NCI-H748 (cell line): ENCODE measurements around the gene GPR153.
A peak's percentile ranks its signal among the peaks of the same experiment; 100 is the strongest.
"Not testable (repeated sequence)": the region's sequence is repeated elsewhere in the genome, so short reads cannot be mapped to it uniquely, and the experiment has no call there.

Source experiments
- DNase-seq: peaks from one replicate; lab custom pipeline; 2025; ENCODE audit not compliant: unreplicated experiment; lab: John Stamatoyannopoulos, UW

The GPR153 gene

GRCh38 chr1:6260961-6261614 lies at the start of gene GPR153:
Gene GPR153, minus strand, starts transcription at chr1:6261098. Its CDS starts 6,193 bp downstream, at chr1:6254905.
- peak; percentile 53 for DNase-seq

- no peak for DNase-seq
Observed at GRCh38 chr1:6310116-6310848, 49.4 kb upstream of the GPR153 start.

GRCh38 chr1:6309564-6309963 lies 48.7 kb upstream of the GPR153 start:
- DNase-seq, result no peak

GRCh38 chr1:6308449-6308848 lies 47.6 kb upstream of the GPR153 start:
- DNase-seq, result no peak

- DNase-seq, result not testable (repeated sequence)
Observed at GRCh38 chr1:6307682-6308081, 46.8 kb upstream of the GPR153 start.

GRCh38 chr1:6307099-6307498 lies 46.2 kb upstream of the GPR153 start:
- no peak for DNase-seq

- DNase-seq, result no peak
Observed at GRCh38 chr1:6303397-6304012, 42.6 kb upstream of the GPR153 start.

- no peak for DNase-seq
Observed at GRCh38 chr1:6302568-6302967, 41.7 kb upstream of the GPR153 start.

- DNase-seq, result no peak
Observed at GRCh38 chr1:6301526-6301925, 40.6 kb upstream of the GPR153 start.

- DNase-seq, result no peak
Observed at GRCh38 chr1:6300342-6301048, 39.6 kb upstream of the GPR153 start.

- DNase-seq, result no peak
Observed at GRCh38 chr1:6299557-6300165, 38.8 kb upstream of the GPR153 start.

- DNase-seq, result no peak
Observed at GRCh38 chr1:6298940-6299465, 38.1 kb upstream of the GPR153 start.

- no peak for DNase-seq
Observed at GRCh38 chr1:6298530-6298929, 37.6 kb upstream of the GPR153 start.

GRCh38 chr1:6295910-6296309 lies 35.0 kb upstream of the GPR153 start:
- DNase-seq, result no peak

GRCh38 chr1:6294890-6295556 lies 34.1 kb upstream of the GPR153 start:
- no peak for DNase-seq

- DNase-seq, result no peak
Observed at GRCh38 chr1:6294080-6294889, 33.4 kb upstream of the GPR153 start.

GRCh38 chr1:6292102-6292501 lies 31.2 kb upstream of the GPR153 start:
- DNase-seq, result no peak

- DNase-seq, result no peak
Observed at GRCh38 chr1:6288665-6289064, 27.8 kb upstream of the GPR153 start.

GRCh38 chr1:6288026-6288425 lies 27.1 kb upstream of the GPR153 start:
- DNase-seq, result no peak
